NK-92 treated with Interleukin-12 subunit alpha and Interleukin-12 subunit beta, amount 100 ng/mL, for 24 hours (cell line): Measurements from ENCODE around the gene IYD.

Experiments used
- DNase-seq: peaks from one replicate; lab custom pipeline; 2025; lab: John Stamatoyannopoulos, UW

Gene IYD

GRCh38 chr6:150368762-150369161 is at the start of gene IYD:
Gene IYD, plus strand, starts transcription at chr6:150369012. Its CDS starts 20 bp downstream, at chr6:150369032.
- no peak for DNase-seq

DNA sequence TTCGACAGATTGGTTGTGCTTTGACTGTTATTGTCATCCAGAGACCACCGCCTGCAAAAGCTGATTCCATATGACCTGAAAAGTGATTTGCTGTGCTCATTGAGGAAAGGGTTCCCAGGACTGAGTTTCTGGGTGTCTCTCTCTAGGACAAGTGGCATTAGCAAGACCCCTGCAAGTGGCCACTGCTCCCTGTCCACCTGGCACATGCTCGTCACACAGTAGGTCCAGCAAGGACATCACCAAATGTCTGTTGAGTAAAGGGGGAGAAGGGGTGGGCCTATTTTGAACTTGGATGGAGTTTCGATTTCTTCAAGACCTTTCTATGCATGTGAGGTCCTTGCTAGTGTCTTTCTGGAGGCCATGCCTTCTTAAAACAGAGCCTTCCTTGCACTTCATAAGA is 48.9 kb upstream of the IYD start:
- DNase-seq, result no peak

DNA sequence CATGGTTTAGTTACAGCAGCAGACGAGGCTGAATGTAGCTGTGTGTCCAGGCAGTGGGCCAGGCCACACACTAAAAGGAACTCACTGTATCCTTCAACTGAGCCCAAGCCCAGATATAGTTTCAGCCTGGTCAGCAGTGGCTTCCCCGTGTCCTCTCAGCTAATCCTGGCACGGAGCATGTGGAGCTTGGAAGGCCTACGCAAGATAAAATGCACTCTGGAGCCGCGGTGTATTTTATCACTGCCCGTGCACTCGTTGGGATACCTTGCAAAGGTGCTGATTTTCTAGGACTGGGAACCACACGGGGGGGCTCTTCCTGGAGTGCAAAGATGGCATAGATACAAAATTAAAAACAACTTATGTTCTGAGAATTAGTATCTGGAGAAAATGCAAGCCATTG is 48.4 kb upstream of the IYD start:
- no peak for DNase-seq

DNA sequence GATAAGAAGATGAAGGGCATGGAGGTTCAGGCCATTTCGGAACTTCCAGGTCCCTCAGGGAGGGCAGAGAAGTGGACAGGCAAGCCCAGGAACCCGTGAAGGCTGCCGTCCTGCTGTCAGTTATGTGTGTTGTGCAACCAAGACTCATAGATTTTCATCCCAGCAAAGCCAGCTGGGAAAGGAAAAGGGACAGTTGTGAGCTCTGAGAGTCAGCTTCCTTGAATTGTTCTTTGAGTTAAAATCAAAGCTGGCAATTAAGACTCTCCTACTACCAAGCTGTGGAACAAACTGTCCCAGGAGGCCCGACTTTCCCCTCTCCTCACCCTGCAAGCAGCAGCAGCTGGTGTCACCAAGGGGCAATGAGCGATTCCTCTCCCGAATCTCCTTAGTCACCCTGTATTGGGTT is 46.3 kb upstream of the IYD start:
- DNase-seq, result no peak

DNA sequence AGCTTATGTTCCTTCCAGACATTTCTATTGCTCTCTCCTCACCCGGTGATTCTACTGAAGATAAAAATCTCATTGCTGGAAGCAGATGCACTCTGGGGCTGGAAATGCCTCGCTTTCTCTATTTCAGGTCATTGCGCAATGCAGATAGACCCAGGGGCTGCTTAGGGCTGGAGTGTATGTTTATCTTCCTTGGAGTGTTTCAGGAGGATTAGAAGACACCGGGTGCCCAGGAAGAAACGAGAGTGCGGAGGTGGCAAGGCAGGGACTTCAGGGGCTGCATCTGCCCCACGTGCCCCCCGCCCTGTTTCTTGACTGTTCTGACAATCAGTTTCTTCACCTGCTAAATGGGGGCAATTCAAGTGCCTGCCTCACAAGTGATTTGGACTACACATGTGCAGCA is 45.6 kb upstream of the IYD start:
- no peak for DNase-seq

- DNase-seq, result no peak
Observed at GRCh38 chr6:150324044-150324443, 44.8 kb upstream of the IYD start.

DNA sequence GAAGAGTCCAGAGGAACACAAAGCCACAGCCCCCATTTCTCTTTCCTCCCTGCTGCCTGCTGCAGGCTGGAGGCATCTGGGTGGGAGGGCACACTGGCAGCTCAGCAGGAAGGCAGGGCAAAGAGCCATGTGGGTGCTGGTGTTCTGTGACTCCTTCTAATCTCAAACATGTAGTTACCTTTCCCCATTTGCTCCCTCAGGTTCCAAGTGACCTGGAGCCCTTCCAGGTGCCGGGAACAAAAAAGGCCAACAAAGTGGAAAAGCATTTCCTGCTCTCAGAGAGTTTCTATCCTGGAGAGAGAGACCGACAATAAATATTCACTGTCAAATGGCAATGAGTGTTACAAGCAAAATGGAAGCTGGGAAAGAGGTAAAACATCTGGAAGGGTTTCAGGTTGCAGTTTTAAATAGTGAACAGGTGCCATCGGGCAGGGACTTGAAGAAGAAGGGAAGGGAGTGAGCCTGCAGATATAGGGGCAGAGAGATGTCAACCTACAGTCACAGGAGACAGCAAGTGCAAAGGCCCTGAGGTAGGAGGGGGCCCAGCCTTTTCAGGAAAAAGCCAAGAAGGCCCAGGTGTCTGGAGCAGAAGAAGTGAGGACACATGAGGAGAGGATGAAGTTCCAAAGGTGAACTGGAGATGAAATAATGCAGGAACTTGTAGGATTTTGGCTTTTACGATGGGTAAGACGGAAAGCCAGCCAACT is 43.6 kb upstream of the IYD start:
- no peak for DNase-seq

- DNase-seq, result no peak
Observed at GRCh38 chr6:150327117-150327774, 41.6 kb upstream of the IYD start.

- no peak for DNase-seq
Observed at GRCh38 chr6:150328744-150329405, 39.9 kb upstream of the IYD start.

DNA sequence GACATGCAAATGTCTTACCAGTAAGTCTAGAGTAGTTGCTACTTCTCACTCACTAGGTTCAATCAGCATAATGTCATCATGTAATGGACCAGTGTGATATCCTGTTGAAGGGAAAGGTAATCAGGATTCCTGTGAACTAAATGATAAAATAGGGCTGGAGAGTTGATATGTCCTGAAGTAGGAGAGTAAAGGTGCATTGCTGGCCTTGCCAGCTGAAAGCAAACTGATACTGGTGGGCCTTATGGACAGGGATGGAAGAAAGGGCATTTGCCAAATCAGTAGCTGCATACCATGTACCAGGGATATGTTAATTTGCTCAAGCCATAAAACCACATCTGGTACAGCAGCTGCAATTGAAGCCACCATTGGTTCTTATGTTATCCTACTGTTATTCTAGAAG is 37.5 kb upstream of the IYD start:
- DNase-seq, result no peak

DNA sequence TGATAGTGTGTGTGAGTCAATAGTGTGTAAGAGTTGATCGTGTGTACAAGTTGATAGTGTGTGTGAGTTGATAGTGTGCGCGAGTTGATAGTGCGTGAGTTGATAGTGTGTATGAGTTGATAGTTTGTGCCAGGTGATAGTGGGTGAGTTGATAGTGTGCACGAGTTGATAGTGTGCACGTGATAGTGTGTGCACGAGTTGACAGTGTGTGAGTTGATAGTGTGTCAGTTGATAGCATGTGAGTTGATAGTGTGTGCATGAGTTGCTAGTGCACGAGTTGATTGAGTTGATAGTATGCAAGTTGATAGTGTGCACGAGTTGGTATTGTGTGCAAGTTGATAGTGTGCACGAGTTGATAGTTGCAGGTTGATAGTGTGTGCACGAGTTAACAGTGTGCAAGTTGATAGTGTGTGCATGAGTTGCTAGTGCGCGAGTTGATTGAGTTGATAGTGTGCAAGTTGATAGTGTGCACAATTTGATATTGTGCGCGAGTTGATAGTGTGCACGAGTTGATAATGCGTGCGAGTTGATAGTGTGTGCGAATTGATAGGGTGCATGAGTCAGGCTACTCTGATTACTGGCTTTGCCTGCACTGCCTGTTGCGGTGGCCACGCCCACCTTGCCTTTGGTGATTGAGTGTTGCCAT is 35.8 kb upstream of the IYD start:
- no peak for DNase-seq

GRCh38 chr6:150333585-150333941 is 35.2 kb upstream of the IYD start:
- DNase-seq, result no peak

GRCh38 chr6:150334790-150335783 is 33.7 kb upstream of the IYD start:
- no peak for DNase-seq

DNA sequence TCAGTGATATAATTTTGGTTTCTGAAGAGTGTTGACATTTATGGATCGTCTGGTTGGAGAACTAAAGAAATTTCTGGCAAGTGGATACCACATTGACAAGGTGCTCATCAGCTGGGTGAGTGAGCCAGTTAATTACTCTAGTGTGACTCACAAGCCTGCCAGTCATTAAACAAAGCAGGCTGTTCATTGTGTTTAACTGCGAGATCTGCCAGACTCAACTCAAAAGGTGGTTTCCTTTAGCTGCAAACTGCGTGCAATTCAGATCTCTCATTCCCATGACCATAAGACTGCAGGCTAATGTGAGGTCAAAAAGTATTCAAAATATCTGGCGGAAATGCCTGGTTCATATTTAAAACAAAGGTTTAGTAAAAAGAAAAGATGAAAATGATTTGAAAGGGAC is 32.5 kb upstream of the IYD start:
- DNase-seq, result no peak

- no peak for DNase-seq
Observed at GRCh38 chr6:150336708-150337107, 32.1 kb upstream of the IYD start.

DNA sequence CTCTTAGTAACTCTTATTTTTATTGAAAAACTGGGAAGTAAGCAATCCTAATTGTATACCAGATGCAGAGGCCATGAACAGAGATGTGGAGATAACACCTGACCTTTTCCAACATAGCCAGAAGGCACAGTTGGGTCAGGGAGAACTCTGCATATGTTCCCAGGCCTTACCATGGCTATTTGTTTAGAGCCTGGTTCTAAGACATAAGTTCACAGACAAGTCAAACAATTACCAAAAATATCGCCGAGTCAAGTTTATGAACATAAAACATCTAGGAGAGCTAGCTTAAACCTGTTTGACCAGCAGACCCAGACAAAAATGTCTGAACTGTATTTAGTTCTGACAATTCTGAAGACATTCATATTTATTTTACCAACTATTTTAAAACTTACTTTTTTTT is 26.7 kb upstream of the IYD start:
- no peak for DNase-seq

GRCh38 chr6:150343434-150343833 is 25.4 kb upstream of the IYD start:
- no peak for DNase-seq

DNA sequence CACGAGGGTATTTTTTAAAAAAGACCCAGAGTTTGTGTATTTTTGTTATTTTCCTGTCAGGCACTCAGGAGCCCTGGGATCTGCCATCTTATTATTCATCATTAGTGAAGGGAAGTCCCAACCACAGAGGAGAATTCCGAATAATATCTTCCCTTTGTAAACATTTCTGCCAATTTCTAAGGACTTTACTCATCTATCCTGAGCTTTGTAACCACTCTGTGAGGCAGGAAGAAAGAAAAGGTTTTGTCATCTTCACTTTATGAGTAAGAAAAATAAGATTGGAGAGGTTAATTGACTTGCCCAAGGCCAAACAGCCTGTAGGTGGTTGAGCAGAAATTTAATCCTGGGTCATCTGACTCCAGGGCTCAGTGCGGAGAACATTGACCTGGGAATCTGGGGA is 23.0 kb upstream of the IYD start:
- no peak for DNase-seq

- no peak for DNase-seq
Observed at GRCh38 chr6:150346346-150346745, 22.5 kb upstream of the IYD start.

DNA sequence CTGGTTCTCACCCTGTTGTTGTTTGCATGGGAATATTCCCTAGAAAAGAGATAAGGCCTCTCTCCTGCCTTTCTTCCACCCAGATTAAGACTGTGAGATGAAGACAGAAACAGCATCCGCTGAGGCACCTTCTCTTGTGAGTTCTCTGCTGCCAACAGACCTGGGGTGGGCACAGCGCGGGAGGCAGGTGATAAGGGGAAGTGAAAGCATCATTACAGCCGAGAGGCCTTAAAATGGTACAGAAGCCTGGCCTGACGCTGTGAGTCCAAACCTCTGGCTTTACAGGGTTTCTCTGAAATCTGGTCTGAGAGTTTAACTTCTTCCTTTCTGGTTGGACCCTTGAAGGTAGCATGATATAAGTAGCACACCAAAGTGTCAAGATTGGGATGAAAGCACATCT is 21.0 kb upstream of the IYD start:
- DNase-seq, result no peak

DNA sequence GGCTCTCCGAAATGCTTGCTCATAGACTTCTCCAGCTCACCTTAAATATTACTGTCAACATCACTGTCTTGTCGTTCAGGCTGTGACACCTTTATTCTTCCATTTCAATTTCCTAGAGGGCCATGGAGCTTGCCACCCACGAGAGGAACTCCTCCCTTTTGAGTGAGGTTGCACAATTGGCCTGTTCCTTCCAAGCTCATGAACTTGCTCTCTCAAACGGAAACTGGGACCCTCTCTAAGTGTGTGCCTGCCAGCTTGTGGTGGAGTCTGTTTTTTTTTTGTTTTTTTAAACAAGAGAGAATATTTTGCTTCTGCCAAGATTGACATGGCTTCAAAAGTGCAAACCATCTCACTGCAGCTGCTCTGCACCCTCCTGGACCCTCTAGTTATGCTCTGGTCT is 19.3 kb upstream of the IYD start:
- DNase-seq, result no peak
